ENCODE data around the gene PSMC1.

DNA sequence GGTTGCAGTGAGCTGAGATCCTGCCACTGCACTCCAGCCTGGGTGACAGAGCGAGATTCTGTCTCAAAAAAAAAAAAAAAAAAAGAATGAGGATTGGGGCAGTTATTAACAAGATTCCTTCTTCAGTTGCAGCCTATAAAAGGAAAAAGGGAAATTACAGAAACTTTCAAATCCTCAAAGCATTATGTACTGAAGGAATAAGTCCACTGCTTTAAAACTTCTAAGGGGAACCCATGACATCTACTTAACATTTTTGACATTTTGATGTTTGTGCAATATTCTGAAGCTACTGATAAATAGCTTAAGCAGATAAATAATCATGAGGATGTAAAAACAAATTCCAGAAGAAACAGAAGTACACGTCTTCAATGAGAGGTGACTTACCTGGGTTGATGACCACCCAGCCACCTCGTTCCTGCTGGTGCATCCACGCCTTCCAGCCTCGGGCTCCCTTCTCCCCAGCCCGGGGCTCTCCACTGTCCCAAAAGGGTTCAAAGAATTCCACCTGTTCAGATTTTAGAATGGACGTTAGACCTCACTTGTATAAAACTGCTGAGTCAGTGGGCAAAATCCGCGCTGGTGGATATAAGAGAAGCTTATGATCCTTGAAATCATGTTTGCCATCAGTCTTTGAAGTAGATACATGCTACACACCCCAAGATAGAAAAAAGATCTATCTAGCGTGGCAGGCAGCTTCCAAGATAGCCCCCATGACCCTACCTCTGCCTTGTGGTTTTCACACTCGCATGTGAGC is 41.7 kb downstream of the PSMC1 start:
- TF ChIP-seq EZH2phosphoT487 (IDR thresholded peaks at IDR 0.05; ENCODE audit: low read length): no peak
- TF ChIP-seq, protein P1, sequence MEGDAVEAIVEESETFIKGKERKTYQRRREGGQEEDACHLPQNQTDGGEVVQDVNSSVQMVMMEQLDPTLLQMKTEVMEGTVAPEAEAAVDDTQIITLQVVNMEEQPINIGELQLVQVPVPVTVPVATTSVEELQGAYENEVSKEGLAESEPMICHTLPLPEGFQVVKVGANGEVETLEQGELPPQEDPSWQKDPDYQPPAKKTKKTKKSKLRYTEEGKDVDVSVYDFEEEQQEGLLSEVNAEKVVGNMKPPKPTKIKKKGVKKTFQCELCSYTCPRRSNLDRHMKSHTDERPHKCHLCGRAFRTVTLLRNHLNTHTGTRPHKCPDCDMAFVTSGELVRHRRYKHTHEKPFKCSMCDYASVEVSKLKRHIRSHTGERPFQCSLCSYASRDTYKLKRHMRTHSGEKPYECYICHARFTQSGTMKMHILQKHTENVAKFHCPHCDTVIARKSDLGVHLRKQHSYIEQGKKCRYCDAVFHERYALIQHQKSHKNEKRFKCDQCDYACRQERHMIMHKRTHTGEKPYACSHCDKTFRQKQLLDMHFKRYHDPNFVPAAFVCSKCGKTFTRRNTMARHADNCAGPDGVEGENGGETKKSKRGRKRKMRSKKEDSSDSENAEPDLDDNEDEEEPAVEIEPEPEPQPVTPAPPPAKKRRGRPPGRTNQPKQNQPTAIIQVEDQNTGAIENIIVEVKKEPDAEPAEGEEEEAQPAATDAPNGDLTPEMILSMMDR (IDR thresholded peaks at IDR 0.05; ENCODE audit: low read length): no peak
